H7 (cell line): Measurements from ENCODE around the gene TMEM179B. TPM values are rescaled to one million over a fixed set of nuclear protein-coding genes. Genes with fewer than 3 reads are reported as not detected.
"Not testable (repeated sequence)": the region's sequence is repeated elsewhere in the genome, so short reads cannot be mapped to it uniquely, and the experiment has no call there.

ENCODE experiments used
- DNase-seq: peaks from one replicate; pipeline ENCODE4 v3.0.0; 2012
- H3K27me3 ChIP-seq: 2 replicates; pipeline ENCODE4 v1.6.0; 2011; ENCODE audit warnings: mild to moderate bottlenecking, low read length; ENCODE audit not compliant: control insufficient read depth, insufficient read depth
- H3K36me3 ChIP-seq: replicated peaks from 2 replicates; pipeline ENCODE4 v1.5.1; 2011; ENCODE audit warnings: low read length; ENCODE audit not compliant: control insufficient read depth, insufficient read depth
- H3K4me3 ChIP-seq: 2 replicates; pipeline ENCODE4 v1.5.1; 2011; ENCODE audit warnings: low read depth, mild to moderate bottlenecking, control low read depth, low read length, moderate library complexity; ENCODE audit not compliant: insufficient read depth
- total RNA-seq: library from RNA; depleted of rRNA; stranded (reverse); fragments of >200 nt; shearing (Covaris generic); gene quantifications from 2 replicates; pipeline ENCODE4 v1.2.3, GENCODE V29; 2014; rRNA removed

TMEM179B gene
- 50.1 and 55.2 TPM in 2 replicates for total RNA-seq

GRCh38 chr11:62787005-62787759, at the start of gene TMEM179B:
TMEM179B (plus strand) TSS chr11:62787402; CDS start chr11:62787432, 30 bp downstream.
- Histone ChIP-seq H3K4me3 (peak within 1 kb of the TSS; percentile 93), H3K36me3 (peaks cover 13% of the 10 kb centered on the region), H3K27me3 (no peaks in the 10 kb centered on the region)
- DNase-seq = peak; percentile 98

DNA sequence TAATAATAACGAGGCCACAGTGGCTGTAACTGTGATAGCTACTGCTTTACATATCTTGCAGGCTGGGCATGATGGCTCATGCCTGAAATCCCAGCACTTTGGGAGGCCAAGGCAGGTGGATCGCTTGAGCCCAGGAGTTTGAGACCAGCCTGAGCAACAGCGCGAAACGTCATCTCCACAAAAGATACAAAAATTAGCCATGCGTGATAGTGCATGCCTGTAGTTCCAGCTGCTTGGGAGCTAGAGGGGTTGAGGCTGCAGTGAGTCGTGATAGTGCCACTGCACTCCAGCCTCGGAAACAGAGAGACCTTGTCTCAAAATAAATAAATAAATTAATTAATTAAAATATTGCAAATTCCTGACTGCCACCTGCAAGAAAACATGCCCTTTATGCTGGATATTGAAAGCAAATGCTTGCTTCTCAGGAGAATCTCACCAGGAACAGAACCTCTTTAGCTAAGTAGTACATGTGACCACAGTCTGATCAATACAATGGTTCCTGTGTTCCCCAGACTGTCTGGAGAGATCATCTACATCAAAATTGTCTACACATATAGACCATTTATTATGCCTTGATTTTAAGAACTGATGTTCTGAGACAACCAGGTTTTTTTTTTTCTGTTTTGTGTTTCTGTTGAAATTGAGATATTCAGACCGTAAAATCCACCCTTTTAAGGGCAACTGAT, 39.6 kb upstream of the TMEM179B start:
- H3K27me3 ChIP-seq = no peaks in the 10 kb centered on the region
- peaks cover 16% of the 10 kb centered on the region for H3K36me3 ChIP-seq
- no peak overlapping the region for H3K4me3 ChIP-seq
- DNase-seq = no peak

GRCh38 chr11:62749931-62750330, 37.3 kb upstream of the TMEM179B start:
- not testable (repeated sequence) for H3K4me3 ChIP-seq, H3K27me3 ChIP-seq, DNase-seq
- H3K36me3 ChIP-seq = peaks cover 24% of the 10 kb centered on the region

- peaks cover 25% of the 10 kb centered on the region for H3K36me3 ChIP-seq
- no peak for DNase-seq
- no peak overlapping the region for H3K4me3 ChIP-seq
- H3K27me3 ChIP-seq = no peaks in the 10 kb centered on the region
Observed at GRCh38 chr11:62752177-62752785, 34.9 kb upstream of the TMEM179B start.

- Histone ChIP-seq H3K36me3 (peaks cover 25% of the 10 kb centered on the region), H3K27me3 (no peaks in the 10 kb centered on the region), H3K4me3 (peak overlapping the region; percentile 77)
- DNase-seq = no peak
Observed at GRCh38 chr11:62752994-62753735, 34.0 kb upstream of the TMEM179B start.

- peak; percentile 95 for DNase-seq
- peaks cover 23% of the 10 kb centered on the region for H3K36me3 ChIP-seq
- H3K27me3 ChIP-seq = no peaks in the 10 kb centered on the region
- H3K4me3 ChIP-seq = peak within 1 kb of the TSS; percentile 77
Observed at GRCh38 chr11:62753736-62754603, 33.2 kb upstream of the TMEM179B start, which contains the start of gene ZBTB3. ZBTB3 (minus strand) TSS chr11:62754160; CDS start chr11:62753664, 496 bp downstream.

- no peak for DNase-seq
- Histone ChIP-seq H3K4me3 (no peak overlapping the region), H3K27me3 (no peaks in the 10 kb centered on the region), H3K36me3 (peaks cover 20% of the 10 kb centered on the region)
Observed at GRCh38 chr11:62755086-62755615, 32.1 kb upstream of the TMEM179B start.

DNA sequence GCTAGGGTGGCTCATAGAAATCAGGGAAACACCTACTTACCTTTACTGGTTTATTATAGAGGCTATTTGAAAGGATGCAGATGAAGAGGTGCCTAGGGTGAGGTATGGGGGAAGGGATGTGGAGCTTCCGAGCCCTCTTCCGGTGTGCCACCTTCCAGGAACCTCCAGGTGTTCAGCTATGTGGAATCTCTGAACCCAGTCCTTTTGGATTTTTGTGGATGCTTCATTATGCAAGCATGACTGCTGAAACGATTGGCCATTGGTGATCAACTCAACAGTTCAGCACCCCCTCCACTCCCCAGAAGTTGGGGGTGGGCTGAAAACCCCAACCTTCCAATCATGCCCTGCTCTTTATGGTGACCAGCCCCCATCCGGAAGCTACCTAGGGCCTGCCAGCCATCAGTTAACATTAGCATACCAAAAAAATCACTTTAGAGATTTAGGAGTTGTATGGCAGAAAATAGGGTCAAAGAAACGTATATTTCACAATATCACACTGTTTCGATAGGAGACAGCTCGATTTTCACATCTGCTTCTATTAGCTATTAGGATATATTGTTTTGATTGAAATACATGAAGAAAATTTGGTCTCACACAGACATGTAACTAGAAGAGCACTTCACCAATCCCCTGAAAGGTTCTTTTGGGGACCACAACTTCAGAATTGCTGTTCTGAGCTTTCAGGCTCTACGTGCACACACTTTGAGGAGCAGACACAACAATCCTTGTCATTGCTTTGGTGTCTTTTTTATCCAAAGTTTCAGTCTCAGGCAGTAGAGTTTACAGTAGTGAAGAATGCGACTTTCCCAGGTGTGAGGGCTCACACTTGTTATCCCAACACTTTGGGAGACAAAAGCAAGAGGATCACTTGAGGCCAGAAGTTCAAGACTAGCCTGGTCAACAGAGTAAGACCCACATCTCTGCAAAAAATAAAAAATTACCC, 29.1 kb upstream of the TMEM179B start:
- DNase-seq = peak; percentile 87
- Histone ChIP-seq H3K4me3 (peak overlapping the region; percentile 39), H3K36me3 (peaks cover 9% of the 10 kb centered on the region), H3K27me3 (no peaks in the 10 kb centered on the region)

DNA sequence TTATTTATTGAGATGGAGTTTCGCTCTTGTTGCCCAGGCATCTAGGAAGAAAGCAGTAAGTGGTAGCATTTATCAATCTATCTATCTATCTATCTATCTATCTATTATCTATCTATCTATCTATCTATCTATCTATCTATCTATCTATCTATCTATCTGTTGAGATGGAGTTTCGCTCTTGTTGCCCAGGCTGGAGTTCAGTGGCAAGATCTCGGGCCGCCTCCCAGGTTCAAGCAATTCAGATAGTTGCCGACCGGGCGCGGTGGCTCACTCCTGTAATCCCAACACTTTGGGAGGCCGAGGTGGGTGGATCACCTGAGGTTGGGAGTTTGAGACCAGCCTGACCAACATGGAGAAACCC, 26.4 kb upstream of the TMEM179B start:
- H3K27me3 ChIP-seq, DNase-seq: not testable (repeated sequence)
- H3K36me3 ChIP-seq = peaks cover 10% of the 10 kb centered on the region
- peak overlapping the region; percentile 21 for H3K4me3 ChIP-seq

GRCh38 chr11:62770778-62771143, 16.4 kb upstream of the TMEM179B start:
- Histone ChIP-seq H3K36me3 (peaks cover 20% of the 10 kb centered on the region), H3K27me3 (no peaks in the 10 kb centered on the region), H3K4me3 (peak overlapping the region; percentile 82)
- peak; percentile 69 for DNase-seq

GRCh38 chr11:62771144-62772021, 15.8 kb upstream of the TMEM179B start, which contains the start of gene TAF6L:
TAF6L (plus strand) TSS chr11:62771396; CDS start chr11:62775784, 4,388 bp downstream.
- no peaks in the 10 kb centered on the region for H3K27me3 ChIP-seq
- peaks cover 20% of the 10 kb centered on the region for H3K36me3 ChIP-seq
- H3K4me3 ChIP-seq = peak within 1 kb of the TSS; percentile 82
- peak; percentile 98 for DNase-seq

DNA sequence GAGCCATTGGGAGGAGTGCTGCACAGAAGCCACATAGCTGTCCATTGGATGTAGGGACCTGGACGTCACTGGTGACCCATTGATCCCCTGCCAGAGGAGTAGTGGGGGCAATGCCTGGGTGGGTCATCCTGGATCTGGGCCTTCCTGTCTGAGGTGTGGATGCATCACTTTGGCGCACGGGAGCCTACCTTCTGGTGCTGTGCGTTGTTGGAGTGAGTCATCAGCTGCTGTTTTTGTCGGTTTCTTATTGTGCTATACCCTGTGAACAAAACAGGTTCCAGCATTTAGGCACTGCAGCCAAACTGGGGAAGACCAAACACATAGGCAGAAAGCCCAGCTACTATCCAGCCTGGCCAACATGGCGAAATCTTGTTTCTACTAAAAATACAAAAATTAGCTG, 12.8 kb upstream of the TMEM179B start:
- Histone ChIP-seq H3K27me3 (no peaks in the 10 kb centered on the region), H3K4me3 (no peak overlapping the region), H3K36me3 (peaks cover 17% of the 10 kb centered on the region)
- no peak for DNase-seq
